GM12878 (cell line): Measurements from ENCODE around the gene AIP. TPM values are rescaled to one million over a fixed set of nuclear protein-coding genes. Genes with fewer than 3 reads are reported as not detected.
"Not testable (repeated sequence)": the region's sequence is repeated elsewhere in the genome, so short reads cannot be mapped to it uniquely, and the experiment has no call there.

ENCODE experiments used
- ATAC-seq: fragments of 200-7000 bp; cut with Tn5 transposase; 3 replicates; pipeline ENCODE4 v1.9.1; 2020; ENCODE audit warnings: mild to moderate bottlenecking, moderate library complexity
- BruUV-seq: library from RNA; stranded (reverse); fragments of 400-500 nt; replicated peaks from 2 replicates; lab custom pipeline; 2021; lab: Mats Ljungman, UMichigan
- CTCF ChIA-PET: fragments of 300-600 bp; sonication (Branson Sonifier 250); formaldehyde crosslinking; extraction: SDS; loops from one replicate; lab custom pipeline; 2021; ENCODE audit warnings: inconsistent platforms; lab: Yijun Ruan, JAX
- POLR2A ChIA-PET: fragments of 350-600 bp; formaldehyde crosslinking; extraction: SDS; loops from one replicate; lab custom pipeline; 2021; ENCODE audit warnings: inconsistent platforms; lab: Charles Lee
- RAD21 ChIA-PET: fragments of 300-600 bp; sonication (Branson Sonifier 250); formaldehyde crosslinking; loops from one replicate; lab custom pipeline; 2023; ENCODE audit warnings: antibody characterized with exemption; ENCODE audit not compliant: unreplicated experiment; lab: Charles Lee
- SMC1A ChIA-PET: fragments of 300-600 bp; sonication (Branson Sonifier 250); formaldehyde crosslinking; loops from one replicate; lab custom pipeline; 2023; ENCODE audit not compliant: unreplicated experiment, uncharacterized antibody; lab: Charles Lee
- DNase-seq: peaks from one replicate; pipeline ENCODE4 v3.0.0-alpha.2; 2011; ENCODE audit warnings: low read depth, low spot score
- FAIRE-seq: peaks from 3 replicates; lab custom pipeline; 2011; peaks lifted over from hg19 to GRCh38; lab: Jason Lieb, UNC
- H2AFZ ChIP-seq: 2 replicates; pipeline ENCODE4 v1.6.0; 2011; ENCODE audit warnings: low read depth, low read length, control low read depth; ENCODE audit not compliant: control insufficient read depth
- H3K27ac ChIP-seq: 2 replicates; pipeline ENCODE4 v1.5.1; 2011; ENCODE audit warnings: control low read depth; ENCODE audit not compliant: control insufficient read depth, insufficient read depth
- H3K27me3 ChIP-seq, 2 experiments: replicated peaks in 1 of 2; 2 replicates each; pipeline versions ENCODE4 v1.6.0 to v1.6.1; 2011; ENCODE audit warnings: low read length in 1 of 2; ENCODE audit not compliant: control insufficient read depth in 2 of 2, insufficient read depth in 2 of 2
- H3K36me3 ChIP-seq, 2 experiments: 2 replicates each; pipeline ENCODE4 v1.5.1; 2011; ENCODE audit warnings: low read length in 1 of 2; ENCODE audit not compliant: control insufficient read depth in 2 of 2, insufficient read depth in 2 of 2
- H3K4me1 ChIP-seq: 2 replicates; pipeline ENCODE4 v1.6.1; 2011; ENCODE audit warnings: mild to moderate bottlenecking, low read length, moderate library complexity, mixed read lengths; ENCODE audit not compliant: control insufficient read depth, insufficient read depth
- H3K4me2 ChIP-seq: 2 replicates; pipeline ENCODE4 v1.6.0; 2011; ENCODE audit warnings: control low read depth; ENCODE audit not compliant: control insufficient read depth, insufficient read depth
- H3K4me3 ChIP-seq: fragments of 200-600 bp; sonication (generic); 2 replicates; pipeline ENCODE4 v1.5.1; 2016
- H3K79me2 ChIP-seq: 2 replicates; pipeline ENCODE4 v1.6.0; 2011; ENCODE audit warnings: low read length; ENCODE audit not compliant: control insufficient read depth, insufficient read depth
- H3K9ac ChIP-seq: 2 replicates; pipeline ENCODE4 v1.8.0; 2011; ENCODE audit warnings: low read length, control low read depth, mixed read lengths; ENCODE audit not compliant: control insufficient read depth, insufficient read depth
- H3K9me3 ChIP-seq: replicated peaks from 3 replicates; pipeline ENCODE4 v1.5.1; 2011; ENCODE audit warnings: mild to moderate bottlenecking, low read length; ENCODE audit not compliant: control insufficient read depth, insufficient read depth
- H4K20me1 ChIP-seq: 2 replicates; pipeline ENCODE4 v1.6.0; 2011; ENCODE audit not compliant: control insufficient read depth, insufficient read depth
- CTCF ChIP-seq, 3 experiments: IDR thresholded peaks in 2 of 3; conservative IDR thresholded peaks in 1 of 3; 2 replicates each; pipeline ENCODE4 v1.5.1; 2011; ENCODE audit warnings: low read depth in 3 of 3, low read length in 3 of 3, mild to moderate bottlenecking in 3 of 3, control low read depth in 2 of 3, moderate library complexity in 2 of 3, inconsistent platforms in 1 of 3, mixed read lengths in 1 of 3; ENCODE audit not compliant: control insufficient read depth in 2 of 3, insufficient read depth in 1 of 3; ENCODE audit errors: extremely low read depth in 1 of 3
- HDAC2 ChIP-seq: fragments of 200-600 bp; sonication (generic); IDR thresholded peaks from 2 replicates; pipeline ENCODE4 v1.6.1; 2017
- MYB ChIP-seq: fragments of 150-350 bp; IDR thresholded peaks from 2 replicates; pipeline ENCODE4 v1.6.1; 2014; ENCODE audit warnings: mild to moderate bottlenecking, low read depth, low read length, borderline replicate concordance
- NRF1 ChIP-seq: conservative IDR thresholded peaks from 2 replicates; pipeline ENCODE4 v1.6.1; 2011; ENCODE audit warnings: mild to moderate bottlenecking, low read depth, low read length, improper control_type of control experiment
- PBX3 ChIP-seq: IDR thresholded peaks from 2 replicates; pipeline ENCODE4 v1.6.1; 2011; ENCODE audit warnings: mild to moderate bottlenecking, low read depth, low read length, moderate library complexity; ENCODE audit not compliant: insufficient replicate concordance
- RELA ChIP-seq: fragments of 450-650 bp; IDR thresholded peaks from 2 replicates; pipeline ENCODE4 v1.8.0; 2014; ENCODE audit warnings: borderline replicate concordance; ENCODE audit not compliant: partially characterized antibody
- SKIL ChIP-seq: fragments of 450-650 bp; IDR thresholded peaks from 2 replicates; pipeline ENCODE4 v1.6.1; 2017; ENCODE audit warnings: mild to moderate bottlenecking, low read depth, inconsistent platforms; ENCODE audit not compliant: poor library complexity, severe bottlenecking
- SREBF2 ChIP-seq: IDR thresholded peaks from 2 replicates; pipeline ENCODE4 v1.6.1; 2012; ENCODE audit warnings: mild to moderate bottlenecking, low read length
- STAT1 ChIP-seq: fragments of 450-650 bp; conservative IDR thresholded peaks from 2 replicates; pipeline ENCODE4 v1.6.1; 2014; ENCODE audit warnings: antibody characterized with exemption, mild to moderate bottlenecking
- ZNF24 ChIP-seq: fragments of 450-650 bp; IDR thresholded peaks from 2 replicates; pipeline ENCODE4 v1.6.1; 2017; ENCODE audit warnings: antibody characterized with exemption, mild to moderate bottlenecking
- WGBS: methylation state at CpG from one replicate; pipeline ENCODE4 v1.1.6; 2016; ENCODE audit warnings: low lambda C conversion rate; ENCODE audit not compliant: insufficient replicate concordance, insufficient coverage; ENCODE audit errors: missing lambda C conversion rate; 5-methylcytosine and 5-hydroxymethylcytosine counted together
- in situ Hi-C: fragments of 300-500 bp; cut with MboI; formaldehyde crosslinking; loops from 9 replicates; pipeline ENCODE4 v1.14.3; 2018; ENCODE audit warnings: mixed read lengths
- intact Hi-C: fragments of 100-400 bp; cut with micrococcal nuclease; formaldehyde crosslinking; loops from one replicate; pipeline ENCODE4 v1.14.2; 2022; ENCODE audit not compliant: unreplicated experiment
- polyA plus RNA-seq, 11 experiments: library from polyadenylated mRNA; depleted of rRNA in 4 of 11; unstranded in 6 of 11; stranded (reverse) in 5 of 11; fragments of >200 nt; fragmentation: Nextera tagmentation in 4 of 11; fragmentation: Illumina TruSeq in 1 of 11; extraction: Ambion mirVana in 4 of 11; extraction: Trizol in 1 of 11; gene quantifications; 1 replicate in 1 of 11; 2 replicates in 10 of 11; pipeline versions ENCODE4 v1.2.1 to v1.2.3, GENCODE V29; 2011 to 2016; ENCODE audit warnings: inconsistent platforms in 2 of 11, missing spikeins in 2 of 11, low read depth in 1 of 11
- total RNA-seq, 4 experiments: library from RNA; depleted of rRNA in 3 of 4; stranded (reverse); fragments of >200 nt in 3 of 4; fragmentation: Illumina TruSeq in 1 of 4; extraction: Trizol in 1 of 4; gene quantifications; 2 replicates each; pipeline versions ENCODE4 v1.2.1 to v1.2.3, GENCODE V29; 2013 to 2021

AIP gene
- total and polyA plus RNA-seq, 10 of the 15 experiments (the other 5 are each of a cell fraction or from before 2014, with no cell fraction given): 12.6 to 164 (median 104) TPM

- H4K20me1 ChIP-seq, intact Hi-C loops, H2AFZ ChIP-seq, H3K27me3 ChIP-seq, in situ Hi-C loops, BruUV-seq, DNase-seq, H3K9me3 ChIP-seq, ATAC-seq, H3K36me3 ChIP-seq, FAIRE-seq: not testable (repeated sequence)
- H3K4me1 ChIP-seq: peaks cover 37% of the 10 kb centered on the region
- peak overlapping the region; percentile 97 for H3K4me3 ChIP-seq
- peak overlapping the region; percentile 100 for H3K4me2 ChIP-seq
- peaks cover 14% of the 10 kb centered on the region for H3K79me2 ChIP-seq
- POLR2A ChIA-PET: interaction anchor here (0.5 to 8.1 kb wide), 13 partner anchors 17 to 1329 kb away, joined by 3 to 78 read pairs (median 4); partner anchors contain the start of genes AIP, PPP1CA, PTPRCAP and RAD9A
- RAD21 ChIA-PET: interaction anchor here (0.5 to 5.5 kb wide), 10 partner anchors 18 to 115 kb away, joined by 3 to 72 read pairs (median 4); partner anchors contain the start of genes AIP, PPP1CA, PTPRCAP and TBC1D10C
- peak overlapping the region; percentile 95 for H3K9ac ChIP-seq
- H3K27ac ChIP-seq: peak overlapping the region; percentile 93
- CTCF ChIA-PET: interaction anchor here (0.7 to 5.1 kb wide), 7 partner anchors 17 to 1477 kb away, joined by 3 to 36 read pairs (median 4); partner anchors contain the start of genes AIP, PPP1CA and PTPRCAP
- 89% methylated on average over 2 of the region's 2 CpGs for WGBS
- SMC1A ChIA-PET: interaction anchor here (0.9 to 5.2 kb wide), 5 partner anchors 17 to 63 kb away, joined by 3 to 46 read pairs (median 13); partner anchors contain the start of genes AIP, PPP1CA, PTPRCAP and TBC1D10C
Measured at GRCh38 chr11:67465530-67465929, 17.3 kb upstream of the AIP start.

GRCh38 chr11:67466367-67466766 lies 16.5 kb upstream of the AIP start:
- no TSS peak for BruUV-seq
- no peak for DNase-seq
- H3K4me1 ChIP-seq: peaks cover 37% of the 10 kb centered on the region
- H3K4me3 ChIP-seq: no peak overlapping the region
- 80% methylated on average over 5 of the region's 5 CpGs for WGBS
- POLR2A ChIA-PET: interaction anchor here (0.6 to 8.1 kb wide), 6 partner anchors 19 to 119 kb away, joined by 3 to 78 read pairs (median 50); partner anchors contain the start of genes AIP, PPP1CA, PTPRCAP and TBC1D10C
- FAIRE-seq: no peak
- in situ Hi-C loops: no loop called here
- no peak overlapping the region for H2AFZ ChIP-seq
- H3K27ac ChIP-seq: no peak overlapping the region
- H3K36me3 ChIP-seq: no peaks in the 10 kb centered on the region; a peak in 1 of 4 replicates
- no peaks in the 10 kb centered on the region for H3K27me3 ChIP-seq
- H3K79me2 ChIP-seq: peaks cover 14% of the 10 kb centered on the region
- CTCF ChIA-PET: interaction anchor here (0.7 to 5.1 kb wide), 2 partner anchors 65 to 1477 kb away, joined by 4 to 36 read pairs; partner anchors contain the start of gene PPP1CA
- no peaks in the 10 kb centered on the region for H3K9me3 ChIP-seq
- ATAC-seq: no peak
- no peaks in the 10 kb centered on the region for H4K20me1 ChIP-seq
- SMC1A ChIA-PET: interaction anchor here (1.6 to 5.2 kb wide), 4 partner anchors 18 to 64 kb away, joined by 13 to 46 read pairs (median 30); partner anchors contain the start of genes AIP, PPP1CA, PTPRCAP and TBC1D10C
- RAD21 ChIA-PET: interaction anchor here (1.9 to 5.5 kb wide), 5 partner anchors 19 to 65 kb away, joined by 5 to 72 read pairs (median 20); partner anchors contain the start of genes AIP, PPP1CA and PTPRCAP
- no peak overlapping the region for H3K9ac ChIP-seq
- intact Hi-C loops: no loop called here
- no peak overlapping the region for H3K4me2 ChIP-seq
- no peak for TF ChIP-seq SREBF2
- no peak for TF ChIP-seq PBX3
- TF ChIP-seq RELA: no peak
- no peak for TF ChIP-seq STAT1
- TF ChIP-seq CTCF (IDR thresholded peaks at IDR 0.05 in 2 of 3, conservative IDR thresholded peaks at IDR 0.05 in 1 of 3; ENCODE audit: control insufficient read depth in 2 of 3, extremely low read depth in 1 of 3, insufficient read depth in 1 of 3, low read depth in 3 of 3, low read length in 3 of 3): no peak
- no peak for TF ChIP-seq SKIL
- TF ChIP-seq NRF1: no peak
- no peak for TF ChIP-seq ZNF24
- no peak for TF ChIP-seq MYB
- TF ChIP-seq HDAC2: no peak
